Measurements from ENCODE around the gene SORBS2.

GRCh38 chr4:185836241-185837084 is 24.5 kb upstream of the SORBS2 start:
- TF ChIP-seq TCF4 (CRISPR knock-in tag; IDR thresholded peaks at IDR 0.05; ENCODE audit: borderline replicate concordance) = no peak
- no peak for TF ChIP-seq TOX (CRISPR knock-in tag; IDR thresholded peaks at IDR 0.05; ENCODE audit: borderline replicate concordance)
- no peak for TF ChIP-seq RARB (CRISPR knock-in tag; IDR thresholded peaks at IDR 0.05)
- TF ChIP-seq PATZ1 (CRISPR knock-in tag; IDR thresholded peaks at IDR 0.05; ENCODE audit: borderline replicate concordance) = no peak
- TF ChIP-seq ZFP30 (CRISPR knock-in tag; IDR thresholded peaks at IDR 0.05) = no peak
- no peak for TF ChIP-seq ZNF565 (CRISPR knock-in tag; conservative IDR thresholded peaks at IDR 0.05; ENCODE audit: low read depth)
- no peak for TF ChIP-seq BACH2 (CRISPR knock-in tag; IDR thresholded peaks at IDR 0.05; ENCODE audit: borderline replicate concordance)

All from SK-N-SH treated with all-trans-retinoic acid at 6 μM for 48 hours (cell line).